ENCODE measurements around the gene STXBP2. TPM values are rescaled to one million over a fixed set of nuclear protein-coding genes. Genes with fewer than 3 reads are reported as not detected.

The STXBP2 gene
- total RNA-seq, 2 donors from 2014 or later = 83.1 to 128 TPM

DNA sequence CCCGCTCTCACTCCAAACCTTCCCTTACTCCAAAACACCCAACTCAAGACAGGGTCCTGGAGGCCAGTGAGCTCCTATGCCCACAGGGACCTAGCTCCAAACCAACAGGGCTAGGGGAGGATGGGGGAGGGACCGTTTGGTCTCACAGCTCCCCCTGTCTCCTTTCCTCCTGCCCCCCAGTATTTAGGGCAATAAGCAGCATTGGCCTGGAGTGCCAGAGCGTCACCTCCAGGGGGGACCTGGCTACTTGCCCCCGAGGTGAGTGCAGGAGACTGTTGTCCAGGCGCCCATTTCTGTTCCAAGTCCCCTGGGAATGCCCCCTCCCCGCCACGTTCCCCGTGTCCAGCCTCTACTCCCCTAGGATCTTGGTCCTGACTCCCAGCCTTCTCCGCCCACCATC lies 32.7 kb downstream of the STXBP2 start:
- WGBS = 33% methylated on average over 9 of the region's 9 CpGs
- no peaks in the 10 kb centered on the region for H3K4me1 ChIP-seq (replicated peaks)
- no peaks in the 10 kb centered on the region for H3K36me3 ChIP-seq
- no peak for DNase-seq (ENCODE audit: low spot score)
- peaks cover 2% of the 10 kb centered on the region for H3K27me3 ChIP-seq (replicated peaks; ENCODE audit: insufficient read depth)
- TF ChIP-seq POLR2A (IDR thresholded peaks at IDR 0.05) (no peak), POLR2AphosphoS5 (IDR thresholded peaks at IDR 0.05) (no peak)
- TF ChIP-seq, protein P1, sequence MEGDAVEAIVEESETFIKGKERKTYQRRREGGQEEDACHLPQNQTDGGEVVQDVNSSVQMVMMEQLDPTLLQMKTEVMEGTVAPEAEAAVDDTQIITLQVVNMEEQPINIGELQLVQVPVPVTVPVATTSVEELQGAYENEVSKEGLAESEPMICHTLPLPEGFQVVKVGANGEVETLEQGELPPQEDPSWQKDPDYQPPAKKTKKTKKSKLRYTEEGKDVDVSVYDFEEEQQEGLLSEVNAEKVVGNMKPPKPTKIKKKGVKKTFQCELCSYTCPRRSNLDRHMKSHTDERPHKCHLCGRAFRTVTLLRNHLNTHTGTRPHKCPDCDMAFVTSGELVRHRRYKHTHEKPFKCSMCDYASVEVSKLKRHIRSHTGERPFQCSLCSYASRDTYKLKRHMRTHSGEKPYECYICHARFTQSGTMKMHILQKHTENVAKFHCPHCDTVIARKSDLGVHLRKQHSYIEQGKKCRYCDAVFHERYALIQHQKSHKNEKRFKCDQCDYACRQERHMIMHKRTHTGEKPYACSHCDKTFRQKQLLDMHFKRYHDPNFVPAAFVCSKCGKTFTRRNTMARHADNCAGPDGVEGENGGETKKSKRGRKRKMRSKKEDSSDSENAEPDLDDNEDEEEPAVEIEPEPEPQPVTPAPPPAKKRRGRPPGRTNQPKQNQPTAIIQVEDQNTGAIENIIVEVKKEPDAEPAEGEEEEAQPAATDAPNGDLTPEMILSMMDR (IDR thresholded peaks at IDR 0.05) = no peak
- H3K27ac ChIP-seq = no peak overlapping the region
- intact Hi-C loops (cut with DNase I) = no loop called here
- H3K9me3 ChIP-seq = no peaks in the 10 kb centered on the region
- H3K4me3 ChIP-seq = no peak overlapping the region

DNA sequence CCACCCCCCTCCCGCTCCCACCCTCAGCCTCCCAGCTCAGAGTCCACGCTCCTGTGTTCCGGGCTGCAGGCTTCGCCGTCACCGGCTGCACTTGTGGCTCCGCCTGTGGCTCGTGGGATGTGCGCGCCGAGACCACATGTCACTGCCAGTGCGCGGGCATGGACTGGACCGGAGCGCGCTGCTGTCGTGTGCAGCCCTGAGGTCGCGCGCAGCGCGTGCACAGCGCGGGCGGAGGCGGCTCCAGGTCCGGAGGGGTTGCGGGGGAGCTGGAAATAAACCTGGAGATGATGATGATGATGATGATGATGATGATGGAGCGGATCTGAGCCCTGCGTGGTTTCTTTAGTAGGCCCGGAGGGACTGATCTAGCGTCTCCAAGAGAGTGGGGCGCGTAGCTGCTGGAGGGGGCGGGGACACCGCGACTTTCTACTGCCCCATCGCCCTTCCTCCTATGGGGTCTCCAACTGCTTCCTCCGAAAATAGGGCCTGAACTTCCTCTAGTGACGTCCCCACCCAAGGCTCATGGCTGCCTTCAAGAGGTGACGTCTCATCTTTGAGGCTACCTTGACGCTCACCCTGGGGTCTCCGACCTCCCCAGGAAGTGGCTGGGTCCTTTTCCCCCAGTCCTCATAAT lies 33.4 kb downstream of the STXBP2 start:
- DNase-seq (ENCODE audit: low spot score) = no peak
- intact Hi-C loops (cut with DNase I) = no loop called here
- no peaks in the 10 kb centered on the region for H3K4me1 ChIP-seq (replicated peaks)
- H3K27ac ChIP-seq = no peak overlapping the region
- H3K36me3 ChIP-seq = no peaks in the 10 kb centered on the region
- H3K27me3 ChIP-seq (replicated peaks; ENCODE audit: insufficient read depth) = peaks cover 2% of the 10 kb centered on the region
- TF ChIP-seq, protein P1 (IDR thresholded peaks at IDR 0.05) = no peak
- TF ChIP-seq POLR2A (IDR thresholded peaks at IDR 0.05) = no peak
- TF ChIP-seq POLR2AphosphoS5 (IDR thresholded peaks at IDR 0.05) = no peak
- H3K9me3 ChIP-seq = no peaks in the 10 kb centered on the region
- 2% methylated on average over 43 of the region's 43 CpGs for WGBS
- no peak overlapping the region for H3K4me3 ChIP-seq

DNA sequence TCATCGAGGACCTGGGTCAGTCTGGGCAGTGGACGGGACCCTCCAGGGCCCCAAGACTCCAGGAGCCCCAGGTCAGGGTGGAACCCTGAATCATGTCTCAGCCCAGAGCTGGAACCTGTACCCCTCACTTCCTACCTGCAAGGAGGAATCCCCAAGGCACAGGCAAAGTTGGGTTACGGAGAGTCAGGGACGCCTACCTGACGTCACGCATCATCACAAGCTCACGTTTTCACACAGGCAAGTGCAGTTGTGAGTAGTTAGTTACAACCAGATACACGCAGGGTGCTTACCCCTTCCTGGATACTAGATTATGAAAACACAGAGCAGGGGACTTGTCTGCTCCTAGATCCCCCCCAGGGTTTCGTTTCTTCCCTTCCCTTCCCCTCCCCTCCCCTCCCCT lies 33.9 kb downstream of the STXBP2 start:
- DNase-seq (ENCODE audit: low spot score) = no peak
- 20% methylated on average over 9 of the region's 9 CpGs for WGBS
- TF ChIP-seq POLR2A (IDR thresholded peaks at IDR 0.05) = no peak
- TF ChIP-seq, protein P1 (IDR thresholded peaks at IDR 0.05) = no peak
- TF ChIP-seq POLR2AphosphoS5 (IDR thresholded peaks at IDR 0.05) = no peak

DNA sequence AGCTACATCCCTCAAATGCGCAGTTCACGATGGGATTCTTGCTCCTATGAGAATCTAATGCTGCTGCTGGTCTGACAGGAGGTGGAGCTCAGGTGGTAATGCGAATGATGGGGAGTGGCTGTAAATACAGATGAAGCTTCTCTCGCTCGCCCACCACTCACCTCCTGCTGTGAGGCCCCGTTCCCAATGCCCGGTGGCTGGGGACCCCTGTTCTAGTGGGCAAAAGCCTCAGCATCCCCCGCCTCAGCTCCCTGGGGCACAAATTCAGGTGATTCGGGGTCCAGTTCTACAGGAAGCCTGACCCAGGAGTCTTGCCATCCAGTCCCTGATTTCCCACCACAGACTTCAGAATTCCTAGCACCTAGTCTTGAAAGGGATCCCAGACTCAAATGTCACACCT lies 35.6 kb downstream of the STXBP2 start:
- TF ChIP-seq POLR2A (IDR thresholded peaks at IDR 0.05) (no peak), POLR2AphosphoS5 (IDR thresholded peaks at IDR 0.05) (no peak)
- TF ChIP-seq, protein P1 (IDR thresholded peaks at IDR 0.05) = no peak
- DNase-seq (ENCODE audit: low spot score) = no peak
- Histone ChIP-seq H3K27ac (no peak overlapping the region), H3K9me3 (no peaks in the 10 kb centered on the region), H3K36me3 (no peaks in the 10 kb centered on the region), H3K4me3 (no peak overlapping the region), H3K27me3 (replicated peaks; ENCODE audit: insufficient read depth) (peaks cover 2% of the 10 kb centered on the region), H3K4me1 (replicated peaks) (no peaks in the 10 kb centered on the region)
- 41% methylated on average over 9 of the region's 9 CpGs for WGBS
- intact Hi-C loops (cut with DNase I) = no loop called here

More for the DNA sequence above, 33.9 kb downstream of the STXBP2 start:
- Histone ChIP-seq H3K27ac (no peak overlapping the region), H3K9me3 (no peaks in the 10 kb centered on the region), H3K4me3 (no peak overlapping the region), H3K4me1 (replicated peaks) (no peaks in the 10 kb centered on the region), H3K36me3 (no peaks in the 10 kb centered on the region), H3K27me3 (replicated peaks; ENCODE audit: insufficient read depth) (peaks cover 2% of the 10 kb centered on the region)
- intact Hi-C loops (cut with DNase I) = no loop called here

Data from prostate gland (tissue), 2 donors.